Neural progenitor cell (in vitro differentiated cells): ENCODE measurements around the gene SMYD3.

Source experiments
- CTCF ChIP-seq: fragments of 200-600 bp; sonication (generic); IDR thresholded peaks from 2 replicates; pipeline ENCODE4 v1.5.1; 2017; ENCODE audit warnings: antibody characterized with exemption, mild to moderate bottlenecking
- EZH2 ChIP-seq: fragments of 200-600 bp; sonication (generic); IDR thresholded peaks from 2 replicates; pipeline ENCODE4 v1.6.1; 2017; ENCODE audit warnings: antibody characterized with exemption, mild to moderate bottlenecking, moderate library complexity
- EZH2phosphoT487 ChIP-seq: fragments of 200-600 bp; sonication (generic); IDR thresholded peaks from 2 replicates; pipeline ENCODE4 v1.6.1; 2017; ENCODE audit warnings: antibody characterized with exemption

GRCh38 chr1:246216906-246217305, 290.2 kb downstream of the SMYD3 start:
- TF ChIP-seq EZH2 (no peak), CTCF (no peak), EZH2phosphoT487 (no peak)
